Measurements from ENCODE around the gene PARP3.
A peak's percentile ranks its signal among the peaks of the same experiment; 100 is the strongest.

PARP3 gene

GRCh38 chr3:51948016-51948580, 5.9 kb downstream of the PARP3 start:
- DNase-seq: no peak

DNA sequence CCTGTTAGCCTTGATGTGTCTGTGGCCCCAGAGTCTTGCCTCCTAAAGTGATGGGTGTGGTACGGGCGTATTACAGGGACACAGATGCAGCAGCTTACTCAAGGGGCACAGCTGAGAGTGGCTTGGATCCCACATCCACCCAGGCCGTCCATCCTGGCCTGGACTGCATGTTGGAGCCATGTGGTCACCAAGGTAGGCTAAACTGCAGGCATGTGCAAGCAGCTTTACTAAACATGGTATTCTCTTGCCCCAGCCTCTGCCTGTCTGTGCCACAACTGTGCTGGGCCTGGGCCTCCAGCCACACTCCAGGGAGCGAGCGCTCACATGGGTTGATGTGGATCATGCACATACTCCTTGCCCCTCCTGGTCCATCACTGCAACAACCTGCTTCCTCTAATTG, 7.0 kb downstream of the PARP3 start:
- no peak for DNase-seq

DNA sequence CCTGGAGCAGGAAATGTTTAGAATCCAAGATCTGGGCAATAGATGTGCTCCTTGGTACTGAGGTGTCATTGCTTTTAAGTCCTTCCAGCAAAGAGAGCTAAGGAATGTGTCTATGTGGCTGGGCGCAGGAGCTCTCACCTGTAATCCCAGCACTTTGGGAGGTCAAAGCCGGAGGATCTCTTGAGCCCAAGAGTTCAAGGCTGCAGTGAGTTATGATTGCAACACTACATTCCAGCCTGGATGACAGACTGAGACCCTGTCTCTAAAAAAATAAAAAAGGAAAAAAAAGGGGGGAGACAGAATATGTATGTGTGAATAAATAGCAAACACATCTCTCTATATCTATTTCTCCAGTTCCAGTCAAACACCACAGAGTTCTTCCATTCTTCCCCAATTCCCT, 8.7 kb downstream of the PARP3 start:
- DNase-seq: no peak

DNA sequence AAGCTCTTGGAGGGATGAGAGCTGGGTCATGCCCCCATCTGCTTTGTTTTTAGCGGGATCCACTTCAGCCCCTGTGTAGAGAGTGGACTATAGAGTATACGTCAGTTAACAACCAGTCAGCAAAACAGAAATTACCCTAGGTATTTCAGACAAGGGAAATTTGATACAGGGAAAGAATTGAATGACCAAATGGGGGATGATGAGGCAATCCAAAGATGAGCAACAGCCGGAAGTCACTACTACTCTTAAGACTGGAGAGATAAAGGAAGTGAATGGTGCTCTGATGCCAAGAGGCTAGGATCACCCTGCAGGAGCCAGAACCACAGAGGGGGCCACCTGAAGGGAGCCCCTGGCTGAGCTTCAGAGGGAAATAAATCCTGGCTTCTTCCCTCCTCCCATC, 11.3 kb downstream of the PARP3 start:
- peak; percentile 54 for DNase-seq

GRCh38 chr3:51954105-51954504, 11.9 kb downstream of the PARP3 start:
- no peak for DNase-seq

- DNase-seq: no peak
Measured at GRCh38 chr3:51954713-51955112, 12.6 kb downstream of the PARP3 start.

DNA sequence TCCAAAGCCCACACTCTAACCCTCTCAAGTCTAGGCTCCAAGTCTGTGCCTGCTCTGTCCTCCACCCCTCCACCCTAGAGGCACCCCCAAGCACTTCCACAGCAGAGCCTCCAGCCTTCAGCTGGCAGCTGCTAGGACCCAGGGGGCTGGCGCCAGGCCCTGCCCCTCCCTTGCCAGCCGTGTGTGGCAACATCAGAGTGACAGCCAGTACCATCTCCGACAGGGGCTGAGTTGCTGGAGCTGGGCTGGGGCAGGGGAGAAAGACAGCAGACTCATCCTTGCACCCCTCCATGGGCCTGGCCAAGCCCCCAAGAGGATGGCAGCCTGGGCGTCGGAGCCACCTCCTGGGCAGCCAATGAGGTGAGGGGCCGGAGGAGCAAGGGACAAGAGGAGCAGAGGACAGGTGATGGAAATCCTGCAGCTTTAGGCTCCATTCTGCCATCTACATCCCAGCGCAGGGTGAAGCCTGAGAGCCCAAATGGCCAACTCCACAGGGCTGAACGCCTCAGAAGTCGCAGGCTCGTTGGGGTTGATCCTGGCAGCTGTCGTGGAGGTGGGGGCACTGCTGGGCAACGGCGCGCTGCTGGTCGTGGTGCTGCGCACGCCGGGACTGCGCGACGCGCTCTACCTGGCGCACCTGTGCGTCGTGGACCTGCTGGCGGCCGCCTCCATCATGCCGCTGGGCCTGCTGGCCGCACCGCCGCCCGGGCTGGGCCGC, 13.2 kb downstream of the PARP3 start, which contains the start of gene GPR62:
GPR62 (plus strand) TSS at position 207 of the 718 bp plus-strand sequence; CDS start at position 479, 272 bp downstream.
- DNase-seq: no peak

DNA sequence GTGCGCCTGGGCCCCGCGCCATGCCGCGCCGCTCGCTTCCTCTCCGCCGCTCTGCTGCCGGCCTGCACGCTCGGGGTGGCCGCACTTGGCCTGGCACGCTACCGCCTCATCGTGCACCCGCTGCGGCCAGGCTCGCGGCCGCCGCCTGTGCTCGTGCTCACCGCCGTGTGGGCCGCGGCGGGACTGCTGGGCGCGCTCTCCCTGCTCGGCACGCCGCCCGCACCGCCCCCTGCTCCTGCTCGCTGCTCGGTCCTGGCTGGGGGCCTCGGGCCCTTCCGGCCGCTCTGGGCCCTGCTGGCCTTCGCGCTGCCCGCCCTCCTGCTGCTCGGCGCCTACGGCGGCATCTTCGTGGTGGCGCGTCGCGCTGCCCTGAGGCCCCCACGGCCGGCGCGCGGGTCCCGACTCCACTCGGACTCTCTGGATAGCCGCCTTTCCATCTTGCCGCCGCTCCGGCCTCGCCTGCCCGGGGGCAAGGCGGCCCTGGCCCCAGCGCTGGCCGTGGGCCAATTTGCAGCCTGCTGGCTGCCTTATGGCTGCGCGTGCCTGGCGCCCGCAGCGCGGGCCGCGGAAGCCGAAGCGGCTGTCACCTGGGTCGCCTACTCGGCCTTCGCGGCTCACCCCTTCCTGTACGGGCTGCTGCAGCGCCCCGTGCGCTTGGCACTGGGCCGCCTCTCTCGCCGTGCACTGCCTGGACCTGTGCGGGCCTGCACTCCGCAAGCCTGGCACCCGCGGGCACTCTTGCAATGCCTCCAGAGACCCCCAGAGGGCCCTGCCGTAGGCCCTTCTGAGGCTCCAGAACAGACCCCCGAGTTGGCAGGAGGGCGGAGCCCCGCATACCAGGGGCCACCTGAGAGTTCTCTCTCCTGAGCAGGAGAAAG, 14.0 kb downstream of the PARP3 start:
- DNase-seq: peak; percentile 62

GRCh38 chr3:51957520-51958205, 15.5 kb downstream of the PARP3 start:
- DNase-seq: no peak

DNA sequence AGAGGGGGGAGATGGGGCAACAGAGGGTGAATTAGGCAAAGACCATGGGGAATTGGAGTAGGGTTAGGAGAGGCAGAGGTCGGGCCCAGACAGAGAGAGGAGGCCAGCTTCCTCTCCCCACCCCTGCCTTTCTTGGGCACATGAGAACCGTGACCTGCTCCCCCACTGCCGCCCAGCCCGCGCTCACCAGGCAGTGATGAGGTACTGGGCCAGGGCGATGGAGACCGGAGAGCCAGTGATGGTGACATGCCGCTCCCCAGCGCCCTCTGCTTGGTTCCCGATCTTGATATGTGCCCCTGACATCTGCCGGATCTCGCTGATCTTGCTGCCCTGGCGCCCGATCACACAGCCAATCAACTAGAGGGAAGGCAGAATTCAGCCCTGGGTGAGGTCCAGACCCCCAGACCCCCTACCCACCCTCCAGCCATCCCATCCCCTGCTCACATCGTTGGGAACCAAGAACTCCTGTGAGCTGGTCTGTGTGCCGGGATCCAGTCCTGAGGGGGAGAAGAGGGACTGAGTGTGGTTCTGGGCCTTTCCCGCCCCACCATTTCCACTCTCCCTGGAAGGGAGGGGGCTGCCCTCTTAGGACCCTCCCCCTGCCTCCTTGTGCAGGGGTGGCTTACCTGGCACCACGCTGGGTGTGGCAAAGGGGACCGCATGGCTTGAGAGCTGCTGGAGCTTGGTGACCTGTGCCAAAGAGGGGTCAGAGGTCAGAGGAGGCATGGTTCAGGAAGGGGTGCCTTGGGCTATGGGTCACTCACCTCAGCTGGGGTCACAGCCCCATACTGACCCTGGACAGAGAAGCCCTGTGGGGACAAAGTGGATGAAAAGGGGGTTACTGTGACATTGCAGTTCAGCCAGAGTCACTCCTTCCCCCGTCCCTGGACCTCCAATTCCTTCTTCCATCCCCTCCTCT, 16.7 kb downstream of the PARP3 start:
- DNase-seq: no peak

DNA sequence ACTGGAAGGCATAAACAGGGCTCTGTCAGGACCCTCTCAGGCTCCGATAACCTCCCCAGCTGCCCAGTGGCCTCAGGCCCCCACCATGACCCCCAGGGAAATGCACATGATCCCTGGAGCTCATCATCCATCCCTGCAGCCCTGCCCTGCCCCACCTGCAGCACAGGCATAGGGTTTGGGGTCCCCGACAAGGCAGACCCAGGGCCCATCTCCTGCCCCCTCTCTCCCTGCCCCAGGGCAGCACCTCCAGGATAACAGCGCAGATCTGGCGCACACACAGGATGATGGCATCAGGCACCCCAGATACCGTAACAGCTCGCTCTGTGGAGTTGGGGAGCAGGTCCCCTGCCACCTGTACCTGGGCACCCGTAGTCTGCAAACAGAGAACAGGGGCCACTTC, 17.5 kb downstream of the PARP3 start:
- no peak for DNase-seq

DNA sequence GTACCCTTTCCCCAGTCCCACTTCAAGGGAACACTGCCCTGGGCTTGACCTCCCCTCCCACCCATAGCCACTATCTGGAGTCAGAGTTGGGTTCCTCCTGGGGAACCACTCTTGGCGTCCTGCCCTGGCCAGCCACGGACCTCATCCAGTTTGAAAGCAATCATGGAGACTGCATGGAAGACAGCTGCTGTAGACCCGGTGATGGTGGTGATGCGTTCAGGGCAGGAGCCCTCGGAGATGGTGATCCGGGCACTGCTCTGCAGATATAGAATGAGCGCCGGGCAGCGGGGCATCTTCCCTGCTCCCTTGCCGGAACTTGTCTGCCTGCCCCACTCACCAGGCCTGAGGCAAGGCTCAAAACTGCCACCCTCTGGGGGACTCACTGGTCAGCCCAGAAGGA, 18.2 kb downstream of the PARP3 start:
- no peak for DNase-seq

- DNase-seq: no peak
Measured at GRCh38 chr3:51961011-51961410, 18.8 kb downstream of the PARP3 start.

DNA sequence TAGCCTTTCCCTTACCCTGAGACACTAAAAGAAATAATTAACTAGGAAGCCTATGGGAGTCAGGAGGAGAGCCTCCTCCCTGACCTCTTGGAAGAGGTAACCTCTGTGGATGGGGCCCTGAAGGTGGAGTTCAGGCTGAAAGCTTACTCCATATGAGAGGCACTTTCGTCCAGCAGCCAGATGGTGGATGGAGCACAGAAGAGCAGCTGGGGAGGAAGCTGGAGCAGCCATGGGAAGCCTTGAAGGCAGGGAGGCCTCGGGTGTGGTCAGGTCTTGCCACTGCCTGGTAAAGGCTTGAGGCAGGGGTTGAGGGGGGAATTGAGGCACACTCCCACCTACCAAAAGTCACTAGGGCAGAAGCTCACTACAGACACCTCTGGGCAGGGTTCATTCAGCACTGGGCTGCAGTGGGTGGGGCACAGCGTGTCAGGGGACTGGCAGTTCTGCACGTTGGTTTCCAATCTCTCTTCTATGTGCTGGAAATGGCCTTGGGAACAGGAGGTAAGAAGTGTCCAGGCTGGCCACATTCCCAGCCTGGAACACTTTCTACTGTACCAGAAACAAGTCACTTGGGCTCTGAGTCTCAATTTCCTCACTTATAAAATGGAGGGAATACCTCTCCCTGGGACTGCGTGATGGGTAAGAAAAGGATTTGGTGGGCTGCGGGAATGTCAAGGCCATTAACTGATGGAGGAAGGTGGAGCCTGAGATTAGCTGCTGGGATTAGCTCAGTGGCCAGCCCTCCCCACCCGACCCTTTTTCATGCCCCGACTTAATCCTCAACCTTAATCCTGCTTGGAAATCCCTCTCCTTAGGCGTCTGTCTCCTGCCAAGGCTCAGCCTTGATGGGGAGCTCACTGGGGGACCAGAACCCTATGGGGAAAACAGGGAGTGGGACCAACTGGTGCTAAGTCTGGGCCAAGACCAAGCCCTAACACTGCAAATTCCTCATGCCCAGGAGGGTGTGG, 19.7 kb downstream of the PARP3 start:
- no peak for DNase-seq

- DNase-seq: no peak
Measured at GRCh38 chr3:51962854-51963530, 20.8 kb downstream of the PARP3 start.

GRCh38 chr3:51963951-51964451, 21.8 kb downstream of the PARP3 start:
- DNase-seq: no peak

- DNase-seq: no peak
Measured at GRCh38 chr3:51964521-51964920, 22.4 kb downstream of the PARP3 start.

GRCh38 chr3:51966016-51966415, 23.9 kb downstream of the PARP3 start:
- DNase-seq: no peak

- peak; percentile 15 for DNase-seq
Measured at GRCh38 chr3:51966486-51966885, 24.3 kb downstream of the PARP3 start.

DNA sequence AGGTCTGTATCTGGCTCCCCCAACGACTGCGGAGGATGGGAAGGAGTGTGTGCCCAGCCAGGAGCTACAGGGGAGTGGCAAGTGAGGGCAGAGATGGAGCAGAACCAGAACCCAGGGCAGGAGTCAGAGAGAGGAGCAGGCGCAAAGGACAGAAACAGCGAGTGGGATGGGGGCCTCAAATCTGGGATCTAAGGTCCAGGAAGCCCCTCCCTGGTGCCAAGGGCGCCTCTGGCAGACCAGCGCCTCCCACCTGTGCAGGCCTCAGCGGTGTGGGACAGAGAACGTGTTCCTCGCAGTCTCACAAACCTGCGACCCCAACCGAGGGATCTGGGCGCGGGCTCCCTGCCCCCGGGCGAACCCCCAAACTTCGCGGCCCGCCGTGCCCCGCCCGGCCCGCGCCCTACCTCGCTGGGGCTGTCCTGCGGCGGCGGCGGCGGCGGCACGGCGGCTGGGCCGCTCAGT, 24.8 kb downstream of the PARP3 start:
- no peak for DNase-seq

Measured in fibroblast of skin of scalp (primary cell).